Jurkat, Clone E6-1 (cell line): ENCODE results near the gene CALN1.
"Not testable (repeated sequence)": the region's sequence is repeated elsewhere in the genome, so short reads cannot be mapped to it uniquely, and the experiment has no call there.

Source experiments
- DNase-seq: peaks from one replicate; pipeline ENCODE4 v3.0.0-alpha.2; 2011; ENCODE audit warnings: low read depth, low spot score
- H3K4me3 ChIP-seq: 2 replicates; pipeline ENCODE4 v1.5.1; 2011; ENCODE audit warnings: mild to moderate bottlenecking, low read length, control low read depth, moderate library complexity

Gene CALN1

GRCh38 chr7:71870812-71871211, 541.3 kb downstream of the CALN1 start:
- no peak overlapping the region for H3K4me3 ChIP-seq
- no peak for DNase-seq

GRCh38 chr7:71868797-71869196, 543.3 kb downstream of the CALN1 start:
- no peak overlapping the region for H3K4me3 ChIP-seq
- no peak for DNase-seq

GRCh38 chr7:71867626-71868025, 544.5 kb downstream of the CALN1 start:
- DNase-seq = no peak
- H3K4me3 ChIP-seq = no peak overlapping the region

- no peak overlapping the region for H3K4me3 ChIP-seq
- no peak for DNase-seq
These were observed 547.0 kb downstream of the CALN1 start for GRCh38 chr7:71865172-71865571.

- no peak for DNase-seq
- H3K4me3 ChIP-seq = no peak overlapping the region
These were observed 548.0 kb downstream of the CALN1 start for GRCh38 chr7:71864130-71864529.

- H3K4me3 ChIP-seq = no peak overlapping the region
- no peak for DNase-seq
These were observed 551.6 kb downstream of the CALN1 start for GRCh38 chr7:71860572-71860971.

- no peak for DNase-seq
- no peak overlapping the region for H3K4me3 ChIP-seq
These were observed 554.8 kb downstream of the CALN1 start for GRCh38 chr7:71857338-71857737.

- DNase-seq = no peak
- H3K4me3 ChIP-seq = no peak overlapping the region
These were observed 557.4 kb downstream of the CALN1 start for GRCh38 chr7:71854546-71855397.

GRCh38 chr7:71851776-71852498, 560.2 kb downstream of the CALN1 start:
- no peak for DNase-seq
- no peak overlapping the region for H3K4me3 ChIP-seq

GRCh38 chr7:71846160-71846559, 566.0 kb downstream of the CALN1 start:
- no peak for DNase-seq
- no peak overlapping the region for H3K4me3 ChIP-seq

GRCh38 chr7:71843676-71844075, 568.5 kb downstream of the CALN1 start:
- DNase-seq = no peak
- H3K4me3 ChIP-seq = no peak overlapping the region

GRCh38 chr7:71842786-71843185, 569.4 kb downstream of the CALN1 start:
- no peak overlapping the region for H3K4me3 ChIP-seq
- no peak for DNase-seq

GRCh38 chr7:71842381-71842780, 569.8 kb downstream of the CALN1 start:
- DNase-seq = no peak
- H3K4me3 ChIP-seq = no peak overlapping the region

- no peak overlapping the region for H3K4me3 ChIP-seq
- no peak for DNase-seq
These were observed 577.1 kb downstream of the CALN1 start for GRCh38 chr7:71835056-71835455.

- no peak for DNase-seq
These were observed 582.6 kb downstream of the CALN1 start for GRCh38 chr7:71829515-71829914.

GRCh38 chr7:71828361-71828760, 583.8 kb downstream of the CALN1 start:
- no peak for DNase-seq

More at GRCh38 chr7:71829515-71829914, 582.6 kb downstream of the CALN1 start:
- no peak overlapping the region for H3K4me3 ChIP-seq

GRCh38 chr7:71826141-71826540, 586.0 kb downstream of the CALN1 start:
- DNase-seq = no peak
- H3K4me3 ChIP-seq = no peak overlapping the region

More at GRCh38 chr7:71828361-71828760, 583.8 kb downstream of the CALN1 start:
- H3K4me3 ChIP-seq = no peak overlapping the region

GRCh38 chr7:71824006-71824760, 588.0 kb downstream of the CALN1 start:
- DNase-seq = no peak
- no peak overlapping the region for H3K4me3 ChIP-seq

GRCh38 chr7:71822406-71822805, 589.7 kb downstream of the CALN1 start:
- H3K4me3 ChIP-seq, DNase-seq: not testable (repeated sequence)

- no peak overlapping the region for H3K4me3 ChIP-seq
- no peak for DNase-seq
These were observed 594.2 kb downstream of the CALN1 start for GRCh38 chr7:71817916-71818315.
